Smooth muscle cell (in vitro differentiated cells): ENCODE measurements around the gene FLNB. TPM values are rescaled to one million over a fixed set of nuclear protein-coding genes. Genes with fewer than 3 reads are reported as not detected.

ENCODE experiments used
- DNase-seq: peaks from one replicate; lab custom pipeline; 2025; ENCODE audit not compliant: unreplicated experiment; lab: John Stamatoyannopoulos, UW
- H2AFZ ChIP-seq: fragments of 200-600 bp; sonication (generic); 2 replicates; pipeline ENCODE4 v1.6.0; 2016; ENCODE audit warnings: antibody characterized with exemption, low read depth, mild to moderate bottlenecking
- H3F3A ChIP-seq: fragments of 200-600 bp; sonication (generic); 2 replicates; pipeline ENCODE4 v1.6.0; 2017; ENCODE audit warnings: antibody characterized with exemption, low read depth
- H3K27ac ChIP-seq: fragments of 200-600 bp; sonication (generic); 2 replicates; pipeline ENCODE4 v1.5.1; 2016; ENCODE audit warnings: low read depth, mild to moderate bottlenecking
- H3K27me3 ChIP-seq: fragments of 200-600 bp; sonication (generic); 2 replicates; pipeline ENCODE4 v1.6.1; 2016; ENCODE audit warnings: low read depth, mild to moderate bottlenecking
- H3K36me3 ChIP-seq: fragments of 200-600 bp; sonication (generic); 2 replicates; pipeline ENCODE4 v1.5.1; 2016; ENCODE audit warnings: low read depth
- H3K4me1 ChIP-seq: fragments of 200-600 bp; sonication (generic); 2 replicates; pipeline ENCODE4 v1.5.1; 2016; ENCODE audit warnings: low read depth
- H3K4me2 ChIP-seq: fragments of 200-600 bp; sonication (generic); 2 replicates; pipeline ENCODE4 v1.6.0; 2016; ENCODE audit warnings: mild to moderate bottlenecking
- H3K4me3 ChIP-seq: fragments of 200-600 bp; sonication (generic); 2 replicates; pipeline ENCODE4 v1.5.1; 2016; ENCODE audit warnings: mild to moderate bottlenecking
- H3K79me2 ChIP-seq: fragments of 200-600 bp; sonication (generic); 2 replicates; pipeline ENCODE4 v1.6.0; 2016; ENCODE audit warnings: low read depth, mild to moderate bottlenecking
- H3K9ac ChIP-seq: fragments of 200-600 bp; sonication (generic); 2 replicates; pipeline ENCODE4 v1.6.0; 2016; ENCODE audit warnings: low read depth
- H3K9me3 ChIP-seq: fragments of 200-600 bp; sonication (generic); replicated peaks from 2 replicates; pipeline ENCODE4 v1.5.1; 2016; ENCODE audit warnings: low read depth
- H4K20me1 ChIP-seq: fragments of 200-600 bp; sonication (generic); 2 replicates; pipeline ENCODE4 v1.6.0; 2016; ENCODE audit warnings: low read depth
- WGBS: methylation state at CpG from one replicate; pipeline ENCODE4 v1.1.7; 2016; ENCODE audit warnings: low lambda C conversion rate; 5-methylcytosine and 5-hydroxymethylcytosine counted together
- polyA plus RNA-seq: library from polyadenylated mRNA; unstranded; fragments of >200 nt; fragmentation: Nextera tagmentation; extraction: Ambion mirVana; gene quantifications from 2 replicates; pipeline ENCODE4 v1.2.1, GENCODE V29; 2016
- total RNA-seq: library from RNA; depleted of rRNA; stranded (reverse); fragments of >200 nt; gene quantifications from 2 replicates; pipeline ENCODE4 v1.2.3, GENCODE V29; 2014
- TF ChIP-seq, protein P1 (sequence below): fragments of 200-600 bp; sonication (generic); IDR thresholded peaks from 2 replicates; pipeline ENCODE4 v1.5.1; 2017; ENCODE audit warnings: borderline replicate concordance, mild to moderate bottlenecking, antibody characterized with exemption; ENCODE audit not compliant: insufficient read depth, poor library complexity, severe bottlenecking

The FLNB gene
- total and polyA plus RNA-seq, 2 experiments from 2014 or later, result 52.7 to 145 TPM

DNA sequence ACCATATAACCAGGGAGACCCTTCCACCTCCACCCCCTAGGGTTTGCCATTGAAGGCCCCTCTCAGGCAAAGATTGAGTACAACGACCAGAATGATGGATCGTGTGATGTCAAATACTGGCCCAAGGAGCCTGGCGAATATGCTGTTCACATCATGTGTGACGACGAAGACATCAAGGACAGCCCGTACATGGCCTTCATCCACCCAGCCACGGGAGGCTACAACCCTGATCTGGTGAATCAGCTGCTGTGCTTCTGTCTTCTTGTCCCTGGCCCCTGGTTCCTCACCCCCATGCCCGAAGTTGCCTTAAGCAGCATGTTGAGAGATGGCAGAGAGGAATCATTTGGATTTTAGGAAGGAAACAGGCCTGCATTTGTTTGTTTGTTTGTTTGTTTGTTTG, 98.4 kb downstream of the FLNB start:
- no peaks in the 10 kb centered on the region for H3K4me1 ChIP-seq
- H3K36me3 ChIP-seq, result peaks cover 22% of the 10 kb centered on the region
- 96% methylated on average over 8 of the region's 8 CpGs for WGBS
- no peak overlapping the region for H2AFZ ChIP-seq
- H3K9ac ChIP-seq, result no peak overlapping the region
- H3K27ac ChIP-seq, result no peak overlapping the region
- H3K4me3 ChIP-seq, result no peak overlapping the region
- no peaks in the 10 kb centered on the region for H3K27me3 ChIP-seq
- H3K9me3 ChIP-seq, result no peaks in the 10 kb centered on the region
- H4K20me1 ChIP-seq, result peaks cover 3% of the 10 kb centered on the region
- H3F3A ChIP-seq, result peaks cover 4% of the 10 kb centered on the region
- no peak overlapping the region for H3K4me2 ChIP-seq
- TF ChIP-seq, protein P1, sequence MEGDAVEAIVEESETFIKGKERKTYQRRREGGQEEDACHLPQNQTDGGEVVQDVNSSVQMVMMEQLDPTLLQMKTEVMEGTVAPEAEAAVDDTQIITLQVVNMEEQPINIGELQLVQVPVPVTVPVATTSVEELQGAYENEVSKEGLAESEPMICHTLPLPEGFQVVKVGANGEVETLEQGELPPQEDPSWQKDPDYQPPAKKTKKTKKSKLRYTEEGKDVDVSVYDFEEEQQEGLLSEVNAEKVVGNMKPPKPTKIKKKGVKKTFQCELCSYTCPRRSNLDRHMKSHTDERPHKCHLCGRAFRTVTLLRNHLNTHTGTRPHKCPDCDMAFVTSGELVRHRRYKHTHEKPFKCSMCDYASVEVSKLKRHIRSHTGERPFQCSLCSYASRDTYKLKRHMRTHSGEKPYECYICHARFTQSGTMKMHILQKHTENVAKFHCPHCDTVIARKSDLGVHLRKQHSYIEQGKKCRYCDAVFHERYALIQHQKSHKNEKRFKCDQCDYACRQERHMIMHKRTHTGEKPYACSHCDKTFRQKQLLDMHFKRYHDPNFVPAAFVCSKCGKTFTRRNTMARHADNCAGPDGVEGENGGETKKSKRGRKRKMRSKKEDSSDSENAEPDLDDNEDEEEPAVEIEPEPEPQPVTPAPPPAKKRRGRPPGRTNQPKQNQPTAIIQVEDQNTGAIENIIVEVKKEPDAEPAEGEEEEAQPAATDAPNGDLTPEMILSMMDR, result no peak
- no peaks in the 10 kb centered on the region for H3K79me2 ChIP-seq
- no peak for DNase-seq

DNA sequence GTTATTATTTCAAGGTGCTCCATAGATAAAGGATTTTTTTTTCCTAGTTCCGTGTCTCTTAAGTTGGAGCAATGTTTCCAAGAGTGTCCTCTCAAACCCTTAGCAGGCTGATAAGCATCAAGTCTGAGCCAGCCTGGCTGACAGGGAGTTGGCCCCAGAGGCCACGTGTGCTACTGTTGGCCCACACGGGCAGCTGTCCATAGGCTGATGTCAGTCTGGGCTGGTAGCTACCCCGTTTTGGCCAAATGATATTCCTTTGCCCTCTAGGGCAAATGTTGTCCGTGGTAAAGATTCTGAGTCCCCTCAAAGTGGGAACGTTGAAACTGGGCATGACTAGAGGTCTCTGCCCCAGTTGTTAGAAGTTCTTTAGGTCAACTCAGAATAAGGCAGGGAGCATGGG, 99.4 kb downstream of the FLNB start:
- 93% methylated on average over 6 of the region's 6 CpGs for WGBS
- H3K4me3 ChIP-seq, result no peak overlapping the region
- TF ChIP-seq, protein P1, result no peak
- H3K9me3 ChIP-seq, result no peaks in the 10 kb centered on the region
- no peak overlapping the region for H3K4me2 ChIP-seq
- peaks cover 22% of the 10 kb centered on the region for H3K36me3 ChIP-seq
- H2AFZ ChIP-seq, result no peak overlapping the region
- H3K4me1 ChIP-seq, result no peaks in the 10 kb centered on the region
- no peak overlapping the region for H3K9ac ChIP-seq
- no peak for DNase-seq
- no peak overlapping the region for H3K27ac ChIP-seq
- H3K27me3 ChIP-seq, result no peaks in the 10 kb centered on the region
- H3F3A ChIP-seq, result peaks cover 4% of the 10 kb centered on the region
- H3K79me2 ChIP-seq, result no peaks in the 10 kb centered on the region
- peaks cover 3% of the 10 kb centered on the region for H4K20me1 ChIP-seq

GRCh38 chr3:58109752-58110151, 101.5 kb downstream of the FLNB start:
- peaks cover 1% of the 10 kb centered on the region for H3K79me2 ChIP-seq
- H3K27me3 ChIP-seq, result no peaks in the 10 kb centered on the region
- no peak for DNase-seq
- no peak overlapping the region for H3K4me2 ChIP-seq
- no peaks in the 10 kb centered on the region for H3K4me1 ChIP-seq
- TF ChIP-seq, protein P1, result no peak
- H3K9me3 ChIP-seq, result no peaks in the 10 kb centered on the region
- no peak overlapping the region for H2AFZ ChIP-seq
- H3K36me3 ChIP-seq, result peaks cover 19% of the 10 kb centered on the region
- peaks cover 4% of the 10 kb centered on the region for H3F3A ChIP-seq
- no peak overlapping the region for H3K27ac ChIP-seq
- 95% methylated on average over 5 of the region's 5 CpGs for WGBS
- no peak overlapping the region for H3K4me3 ChIP-seq
- peaks cover 8% of the 10 kb centered on the region for H4K20me1 ChIP-seq
- H3K9ac ChIP-seq, result no peak overlapping the region

GRCh38 chr3:58111513-58112184, 103.4 kb downstream of the FLNB start:
- Histone ChIP-seq H2AFZ (no peak overlapping the region), H3K27me3 (no peaks in the 10 kb centered on the region), H3K27ac (peak overlapping the region; percentile 38), H3K79me2 (peaks cover 12% of the 10 kb centered on the region), H3F3A (peaks cover 4% of the 10 kb centered on the region), H3K4me3 (no peak overlapping the region), H3K4me1 (no peaks in the 10 kb centered on the region), H3K36me3 (peaks cover 23% of the 10 kb centered on the region), H3K4me2 (no peak overlapping the region), H3K9me3 (no peaks in the 10 kb centered on the region), H3K9ac (no peak overlapping the region), H4K20me1 (peaks cover 25% of the 10 kb centered on the region)
- DNase-seq, result no peak
- TF ChIP-seq, protein P1, result no peak
- 83% methylated on average over 11 of the region's 11 CpGs for WGBS
